GM21381 (cell line): ENCODE results near the gene NEIL3.

ENCODE experiments used
- ATAC-seq: cut with Tn5 transposase; IDR thresholded peaks from one replicate; pipeline ENCODE4 v1.9.1; 2021; ENCODE audit warnings: mild to moderate bottlenecking, moderate library complexity; ENCODE audit not compliant: unreplicated experiment

NEIL3 gene

GRCh38 chr4:177309522-177310371 is at the start of gene NEIL3:
TSS of gene NEIL3 (plus strand) at chr4:177309874. CDS start at chr4:177309954, 80 bp downstream.
- peak; percentile 86 for ATAC-seq

DNA sequence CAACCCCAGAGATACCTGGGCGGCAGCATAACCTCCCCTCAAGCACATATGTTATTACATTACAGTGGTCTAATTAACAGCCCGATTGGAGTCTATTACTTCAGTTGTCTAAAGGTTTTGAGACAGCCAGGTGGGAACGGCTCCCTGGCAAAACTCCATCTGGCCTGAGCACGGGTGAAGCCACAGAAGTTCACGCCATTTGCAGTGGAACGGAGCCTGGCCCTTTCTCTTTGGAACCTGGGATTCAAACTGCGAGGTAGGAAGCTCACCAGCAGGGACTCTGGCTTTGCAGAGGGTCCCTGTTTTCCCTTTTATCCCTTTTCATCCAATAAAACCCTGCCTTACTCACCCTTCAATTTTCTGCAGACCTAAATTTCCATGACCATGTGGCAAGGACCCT is 45.9 kb upstream of the NEIL3 start:
- ATAC-seq: no peak

DNA sequence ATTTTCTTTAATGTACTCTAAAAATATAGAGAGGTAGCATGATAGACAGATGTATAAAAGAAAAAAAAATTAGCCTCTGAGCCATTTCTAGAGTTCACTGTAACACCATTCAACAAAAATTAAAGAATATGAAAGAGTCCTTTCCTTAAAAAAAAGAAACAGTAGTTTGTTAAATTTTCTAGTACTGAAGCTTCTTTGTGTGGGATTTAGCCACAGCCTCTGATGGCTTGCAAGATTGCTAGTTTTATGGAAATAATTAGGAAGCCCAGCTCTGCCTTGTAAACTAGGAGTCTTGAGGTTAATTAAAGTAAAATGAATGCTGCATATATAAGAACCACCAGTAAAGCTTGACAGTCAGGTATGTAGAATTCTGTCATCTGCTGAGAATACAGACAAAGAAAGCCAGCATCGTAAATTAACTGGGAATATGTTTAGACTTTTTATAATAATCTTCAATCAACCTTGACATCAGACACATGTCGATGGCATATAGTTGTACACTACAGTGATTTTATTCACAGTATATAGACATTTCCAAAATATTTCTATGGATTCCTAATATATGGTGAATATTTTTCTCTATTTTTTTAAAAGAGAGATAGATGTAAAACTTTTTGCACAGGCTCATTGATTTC is 44.8 kb upstream of the NEIL3 start:
- ATAC-seq: no peak

- no peak for ATAC-seq
Measured at GRCh38 chr4:177265729-177266128, 43.9 kb upstream of the NEIL3 start.

GRCh38 chr4:177266506-177266905 is 43.2 kb upstream of the NEIL3 start:
- ATAC-seq: no peak

- no peak for ATAC-seq
Measured at GRCh38 chr4:177267911-177268310, 41.8 kb upstream of the NEIL3 start.

DNA sequence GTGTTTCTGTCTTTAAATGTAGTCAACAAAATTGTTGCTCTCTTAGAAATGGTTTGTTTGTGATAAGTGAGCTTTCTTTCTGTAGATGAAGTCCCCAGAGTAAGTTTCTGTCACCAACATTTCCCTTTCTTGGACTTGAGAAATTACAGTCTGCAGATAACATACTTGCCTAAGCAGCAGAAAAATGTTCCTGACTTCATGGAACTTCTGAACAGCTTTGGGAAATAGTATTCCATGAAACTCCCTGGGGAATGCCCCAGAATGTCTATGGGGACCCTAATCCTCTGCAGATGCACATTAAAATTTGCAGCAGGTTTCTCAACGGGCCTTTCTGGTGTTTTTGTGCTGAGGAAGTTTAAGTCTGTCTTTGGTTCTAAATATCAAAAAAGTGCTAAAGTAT is 38.6 kb upstream of the NEIL3 start:
- no peak for ATAC-seq

- no peak for ATAC-seq
Measured at GRCh38 chr4:177271915-177272766, 37.5 kb upstream of the NEIL3 start.

GRCh38 chr4:177275999-177276398 is 33.7 kb upstream of the NEIL3 start:
- ATAC-seq: no peak

DNA sequence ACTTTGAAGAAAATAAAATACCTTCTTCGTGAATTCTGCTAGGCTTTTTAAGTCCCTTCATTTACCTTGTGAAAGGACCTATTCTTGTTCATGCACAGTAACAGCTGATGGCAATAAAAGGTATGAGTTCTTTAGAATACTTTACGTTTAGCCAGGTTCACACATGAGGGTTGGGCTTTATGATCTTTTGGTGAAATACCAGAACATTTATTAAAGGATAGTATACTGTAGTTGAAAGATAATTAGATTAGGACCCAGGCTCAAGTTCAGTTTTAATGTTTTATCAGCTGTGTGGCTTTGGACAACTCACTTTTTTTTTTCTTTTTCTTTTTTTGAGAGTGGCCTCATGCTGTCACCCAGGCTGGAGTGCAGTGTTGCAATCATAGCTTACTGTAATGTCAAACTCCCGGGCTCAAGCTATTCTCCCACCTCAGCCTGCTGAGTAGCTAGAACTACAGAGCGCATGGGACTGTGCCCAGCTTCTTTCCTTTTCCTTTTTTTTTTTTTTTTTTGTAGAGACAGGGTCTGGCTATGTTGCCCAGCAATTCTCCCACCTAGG is 28.2 kb upstream of the NEIL3 start:
- no peak for ATAC-seq

DNA sequence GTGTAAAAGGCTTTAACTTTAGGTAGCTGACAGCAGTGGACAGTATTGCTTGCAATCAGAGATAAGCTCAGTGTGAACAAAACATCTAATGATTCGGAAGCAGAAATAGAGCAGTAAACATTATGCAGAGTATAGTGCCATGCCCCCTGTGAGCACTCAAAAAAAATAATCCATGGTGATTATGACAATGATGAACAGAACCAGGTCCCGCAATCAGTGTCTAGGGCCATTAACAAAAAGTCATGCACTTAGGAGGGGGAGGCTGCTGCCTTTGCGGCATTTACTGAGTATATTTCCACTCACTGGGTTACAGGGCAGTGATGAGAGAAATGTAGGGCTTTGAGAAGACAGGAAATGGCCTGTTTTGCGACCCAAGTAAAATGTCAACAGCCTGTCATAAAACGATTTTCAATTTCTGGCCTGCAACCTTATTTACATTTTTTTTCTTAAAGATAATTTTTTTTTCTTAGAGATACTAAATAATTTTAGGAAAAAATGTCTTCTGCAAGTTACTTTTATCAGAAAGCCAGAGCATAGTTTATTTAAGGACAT is 27.3 kb upstream of the NEIL3 start:
- no peak for ATAC-seq

- ATAC-seq: no peak
Measured at GRCh38 chr4:177283167-177283566, 26.5 kb upstream of the NEIL3 start.

DNA sequence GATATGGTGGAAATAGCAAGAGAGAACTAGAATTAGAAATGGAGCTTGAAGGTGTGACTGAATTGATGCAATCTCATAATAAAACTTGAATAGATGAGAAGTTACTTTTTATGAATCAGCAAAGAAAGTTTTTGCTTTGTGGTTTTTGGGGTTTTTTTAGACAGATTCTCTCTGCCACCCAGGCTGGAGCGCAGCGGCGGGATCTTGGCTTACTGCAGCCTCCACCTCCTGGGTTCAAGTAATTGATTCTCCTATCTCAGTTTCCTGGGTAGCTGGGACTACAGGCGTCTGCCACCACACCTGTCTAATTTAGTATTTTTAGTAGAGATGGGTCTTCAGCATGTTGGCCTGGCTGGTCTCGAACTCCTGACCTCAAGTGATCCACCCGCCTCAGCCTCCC is 23.7 kb upstream of the NEIL3 start:
- no peak for ATAC-seq

- no peak for ATAC-seq
Measured at GRCh38 chr4:177287255-177287654, 22.4 kb upstream of the NEIL3 start.

DNA sequence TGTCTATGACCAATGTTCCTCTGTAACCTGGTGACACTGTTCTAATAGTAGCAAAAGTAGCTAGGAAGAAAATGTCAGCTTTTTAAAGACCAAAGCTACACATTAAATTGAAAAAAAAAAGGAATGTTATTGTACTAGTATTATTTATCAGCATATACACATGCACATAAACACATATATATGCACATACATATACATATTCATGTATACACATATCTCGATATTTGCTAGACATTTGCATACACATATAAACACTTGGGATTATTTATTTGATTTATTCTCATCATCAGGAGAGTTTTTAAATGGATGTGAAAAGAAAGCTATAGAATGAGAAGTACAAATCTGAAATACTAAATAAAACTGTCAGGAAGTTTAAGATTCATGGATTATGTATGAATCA is 21.3 kb upstream of the NEIL3 start:
- ATAC-seq: no peak

GRCh38 chr4:177290780-177291179 is 18.9 kb upstream of the NEIL3 start:
- ATAC-seq: no peak

DNA sequence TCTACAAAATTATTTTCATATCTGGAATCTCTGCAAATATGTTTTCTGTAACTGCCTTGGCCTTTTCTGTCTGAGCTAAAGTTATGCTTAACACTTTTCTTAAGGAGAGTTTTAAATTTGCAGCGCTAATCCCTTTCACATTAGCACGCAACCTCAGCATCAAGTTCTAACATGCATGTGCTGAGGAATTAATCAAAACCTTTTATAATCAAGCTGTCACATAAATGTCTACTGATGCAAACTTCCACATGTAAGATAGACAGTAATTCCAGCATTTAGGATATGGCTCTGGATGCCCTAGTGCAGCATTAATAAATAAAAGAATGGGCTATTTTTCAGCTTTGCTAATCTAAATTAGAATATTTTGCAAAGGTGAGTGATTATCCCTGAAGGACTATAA is 17.5 kb upstream of the NEIL3 start:
- ATAC-seq: no peak

DNA sequence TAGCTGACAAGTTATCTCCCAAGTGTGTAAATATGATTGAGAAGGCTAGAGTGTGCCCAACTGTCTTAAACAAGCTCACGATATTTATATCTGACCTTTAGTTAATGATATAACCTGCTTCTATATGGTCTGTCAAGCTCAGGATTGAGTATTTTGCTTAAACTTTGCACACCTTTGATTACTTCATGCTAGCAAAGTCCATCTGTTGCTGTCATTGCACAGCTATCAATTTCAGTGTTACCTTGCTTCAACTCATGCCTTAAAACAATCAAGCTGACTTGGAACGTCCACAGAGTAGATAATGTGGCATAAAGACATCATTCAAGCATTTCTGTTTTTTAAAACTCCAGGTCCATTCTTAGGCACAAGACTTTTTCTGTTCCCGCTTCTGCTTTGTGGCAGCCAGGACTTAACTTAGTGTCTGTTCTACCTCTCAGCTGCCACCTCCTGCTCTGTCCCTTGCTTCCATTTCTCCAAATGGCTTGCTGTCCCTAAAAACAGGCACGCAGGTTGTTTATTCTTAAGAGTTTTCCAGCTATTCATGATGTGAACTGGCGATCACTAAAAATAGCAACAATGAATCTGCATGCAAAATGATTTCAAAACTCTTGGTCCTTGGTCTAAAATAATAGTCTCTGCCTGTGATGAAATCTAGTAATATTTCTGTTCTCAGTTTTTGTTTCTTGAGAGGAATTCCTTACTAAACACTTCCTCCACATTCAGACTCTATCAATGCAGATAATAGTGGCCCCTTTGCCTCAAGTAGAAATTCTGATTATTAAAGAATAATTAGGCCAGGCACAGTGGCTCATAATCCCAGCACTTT is 16.3 kb upstream of the NEIL3 start:
- ATAC-seq: no peak

GRCh38 chr4:177297785-177298391 is 11.8 kb upstream of the NEIL3 start:
- ATAC-seq: no peak
